ENCODE results near the gene SSH2. TPM values are rescaled to one million over a fixed set of nuclear protein-coding genes. Genes with fewer than 3 reads are reported as not detected.
A peak's percentile ranks its signal among the peaks of the same experiment; 100 is the strongest.

SSH2 gene
- total and polyA plus RNA-seq, 9 of the 15 experiments (the other 6 are each of a cell fraction or from before 2014, with no cell fraction given) = 3.9 to 16.1 (median 10.2) TPM

GRCh38 chr17:29663155-29663554 lies 266.9 kb downstream of the SSH2 start (continued):
- no peak for TF ChIP-seq ZNF507 (tag; conservative IDR thresholded peaks at IDR 0.05)
- TF ChIP-seq MAFF (IDR thresholded peaks at IDR 0.05; ENCODE audit: low read length) = peak; percentile 93
- no peak for TF ChIP-seq ILK (tag; IDR thresholded peaks at IDR 0.05; ENCODE audit: borderline replicate concordance, low read depth)
- TF ChIP-seq, protein P1, sequence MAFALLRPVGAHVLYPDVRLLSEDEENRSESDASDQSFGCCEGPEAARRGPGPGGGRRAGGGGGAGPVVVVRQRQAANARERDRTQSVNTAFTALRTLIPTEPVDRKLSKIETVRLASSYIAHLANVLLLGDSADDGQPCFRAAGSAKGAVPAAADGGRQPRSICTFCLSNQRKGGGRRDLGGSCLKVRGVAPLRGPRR (CRISPR knock-in tag; IDR thresholded peaks at IDR 0.05) = no peak
- TF ChIP-seq ZKSCAN8 (CRISPR knock-in tag; IDR thresholded peaks at IDR 0.05) = no peak
- TF ChIP-seq GABPB2 (CRISPR knock-in tag; conservative IDR thresholded peaks at IDR 0.05) = no peak
- no peak for TF ChIP-seq PRDM10 (IDR thresholded peaks at IDR 0.05; ENCODE audit: partially characterized antibody)
- no peak for TF ChIP-seq SMAD2 (IDR thresholded peaks at IDR 0.05; ENCODE audit: low read depth, low read length)
- TF ChIP-seq ESRRA (IDR thresholded peaks at IDR 0.05; ENCODE audit: borderline replicate concordance, low read depth) = no peak
- no peak for TF ChIP-seq CBFA2T3 (IDR thresholded peaks at IDR 0.05)
- no peak for TF ChIP-seq ZNF263 (CRISPR knock-in tag; IDR thresholded peaks at IDR 0.05; ENCODE audit: borderline replicate concordance)
- no peak for TF ChIP-seq ZBTB26 (CRISPR knock-in tag; IDR thresholded peaks at IDR 0.05)
- TF ChIP-seq SIN3B (IDR thresholded peaks at IDR 0.05; ENCODE audit: low read depth) = no peak
- no peak for TF ChIP-seq PML (IDR thresholded peaks at IDR 0.05; ENCODE audit: low read length)
- TF ChIP-seq PCBP2 (IDR thresholded peaks at IDR 0.05; ENCODE audit: low read depth, low read length, poor library complexity, severe bottlenecking) = no peak
- no peak for TF ChIP-seq KLF1 (tag; IDR thresholded peaks at IDR 0.05)
- no peak for TF ChIP-seq MCM3 (IDR thresholded peaks at IDR 0.05)
- TF ChIP-seq GTF2A2 (tag; IDR thresholded peaks at IDR 0.05) = no peak
- TF ChIP-seq IFI16 (CRISPR knock-in tag; IDR thresholded peaks at IDR 0.05) = no peak
- TF ChIP-seq, protein P2, sequence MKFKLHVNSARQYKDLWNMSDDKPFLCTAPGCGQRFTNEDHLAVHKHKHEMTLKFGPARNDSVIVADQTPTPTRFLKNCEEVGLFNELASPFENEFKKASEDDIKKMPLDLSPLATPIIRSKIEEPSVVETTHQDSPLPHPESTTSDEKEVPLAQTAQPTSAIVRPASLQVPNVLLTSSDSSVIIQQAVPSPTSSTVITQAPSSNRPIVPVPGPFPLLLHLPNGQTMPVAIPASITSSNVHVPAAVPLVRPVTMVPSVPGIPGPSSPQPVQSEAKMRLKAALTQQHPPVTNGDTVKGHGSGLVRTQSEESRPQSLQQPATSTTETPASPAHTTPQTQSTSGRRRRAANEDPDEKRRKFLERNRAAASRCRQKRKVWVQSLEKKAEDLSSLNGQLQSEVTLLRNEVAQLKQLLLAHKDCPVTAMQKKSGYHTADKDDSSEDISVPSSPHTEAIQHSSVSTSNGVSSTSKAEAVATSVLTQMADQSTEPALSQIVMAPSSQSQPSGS (CRISPR knock-in tag; IDR thresholded peaks at IDR 0.05) = no peak
- 0 out of 2 replicates have a peak, but pooled peaks have one; percentile 20 for TF ChIP-seq HDAC2 (IDR thresholded peaks at IDR 0.05)
- TF ChIP-seq CAMTA2 (CRISPR knock-in tag; conservative IDR thresholded peaks at IDR 0.05) = no peak
- no peak for TF ChIP-seq ZBTB8A (IDR thresholded peaks at IDR 0.05; ENCODE audit: partially characterized antibody)
- TF ChIP-seq MBD1 (CRISPR knock-in tag; IDR thresholded peaks at IDR 0.05) = no peak
